Adipocyte (in vitro differentiated cells): ENCODE measurements around the gene CFAP57.

Experiments
- DNase-seq: peaks from one replicate; pipeline ENCODE4 v3.0.0-alpha.2; 2015; ENCODE audit warnings: low read depth
- H3K27me3 ChIP-seq: replicated peaks from 2 replicates; pipeline ENCODE4 v1.7.0; 2013; ENCODE audit warnings: mild to moderate bottlenecking, low read length, moderate library complexity; ENCODE audit not compliant: control insufficient read depth, insufficient read depth
- H3K36me3 ChIP-seq: 2 replicates; pipeline ENCODE4 v1.7.0; 2013; ENCODE audit warnings: low read length, mild to moderate bottlenecking, moderate library complexity; ENCODE audit not compliant: control insufficient read depth, insufficient read depth, severe bottlenecking
- H3K4me1 ChIP-seq: 2 replicates; pipeline ENCODE4 v1.7.0; 2013; ENCODE audit warnings: mild to moderate bottlenecking, low read length, moderate library complexity; ENCODE audit not compliant: control insufficient read depth, insufficient read depth
- H3K4me3 ChIP-seq: 2 replicates; pipeline ENCODE4 v1.7.0; 2013; ENCODE audit warnings: mild to moderate bottlenecking, low read length, moderate library complexity
- H3K9ac ChIP-seq: 2 replicates; pipeline ENCODE4 v1.7.0; 2013; ENCODE audit warnings: mild to moderate bottlenecking, low read length, moderate library complexity
- H3K9me3 ChIP-seq: 2 replicates; pipeline ENCODE4 v1.7.0; 2013; ENCODE audit warnings: mild to moderate bottlenecking, low read length, moderate library complexity; ENCODE audit not compliant: control insufficient read depth

CFAP57 gene

GRCh38 chr1:43256675-43257570, 84.8 kb downstream of the CFAP57 start:
- Histone ChIP-seq H3K4me3 (no peak overlapping the region), H3K9ac (no peak overlapping the region), H3K36me3 (no peaks in the 10 kb centered on the region), H3K9me3 (no peaks in the 10 kb centered on the region), H3K4me1 (peaks cover 6% of the 10 kb centered on the region), H3K27me3 (peaks cover 8% of the 10 kb centered on the region)
- DNase-seq = no peak

GRCh38 chr1:43258370-43258769, 86.2 kb downstream of the CFAP57 start:
- no peak for DNase-seq
- H3K4me1 ChIP-seq = peaks cover 6% of the 10 kb centered on the region
- H3K9ac ChIP-seq = no peak overlapping the region
- H3K27me3 ChIP-seq = peaks cover 2% of the 10 kb centered on the region
- no peaks in the 10 kb centered on the region for H3K9me3 ChIP-seq
- no peak overlapping the region for H3K4me3 ChIP-seq
- H3K36me3 ChIP-seq = no peaks in the 10 kb centered on the region

DNA sequence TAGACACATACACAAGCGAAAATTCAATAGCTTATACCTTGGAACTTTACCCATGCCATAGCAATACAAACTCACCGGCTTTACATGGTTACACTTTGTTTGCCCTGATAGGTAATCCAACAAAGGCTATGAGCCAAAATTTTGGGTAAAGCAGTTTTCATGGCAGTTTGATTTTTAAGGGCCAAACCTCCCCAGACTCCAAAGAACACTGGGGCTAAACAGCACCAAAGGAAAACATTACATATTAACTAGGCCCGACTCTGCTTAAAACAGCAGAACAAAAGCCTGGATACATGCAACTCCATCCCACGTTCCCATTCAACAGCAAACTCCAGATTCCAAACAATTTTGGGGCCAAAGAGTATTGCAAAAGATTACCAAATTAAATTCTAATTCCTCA, 93.3 kb downstream of the CFAP57 start:
- no peak for DNase-seq
- H3K36me3 ChIP-seq = no peaks in the 10 kb centered on the region
- H3K27me3 ChIP-seq = no peaks in the 10 kb centered on the region
- no peak overlapping the region for H3K4me3 ChIP-seq
- no peak overlapping the region for H3K9ac ChIP-seq
- H3K4me1 ChIP-seq = peaks cover 11% of the 10 kb centered on the region
- H3K9me3 ChIP-seq = no peaks in the 10 kb centered on the region

DNA sequence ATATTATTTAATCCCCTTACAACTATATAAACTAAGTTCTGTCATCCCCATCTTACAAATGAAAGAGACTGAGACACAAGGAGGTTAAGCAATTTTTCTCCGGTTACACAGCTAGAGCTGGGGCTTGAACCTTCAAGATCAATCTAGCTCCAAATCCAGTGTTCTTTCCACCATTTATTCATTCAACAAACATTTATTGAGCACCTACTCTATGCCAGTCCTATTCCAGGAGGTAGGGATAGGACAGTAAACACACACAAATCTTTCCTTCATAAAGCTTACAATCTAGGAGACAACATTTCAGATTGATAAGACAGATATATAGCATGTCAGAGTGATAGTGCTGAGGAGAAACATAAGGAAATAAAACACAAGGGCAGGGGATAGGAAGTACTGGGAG, 94.8 kb downstream of the CFAP57 start:
- H3K4me3 ChIP-seq = no peak overlapping the region
- peaks cover 11% of the 10 kb centered on the region for H3K4me1 ChIP-seq
- H3K9me3 ChIP-seq = no peaks in the 10 kb centered on the region
- peaks cover 6% of the 10 kb centered on the region for H3K27me3 ChIP-seq
- DNase-seq = no peak
- H3K36me3 ChIP-seq = no peaks in the 10 kb centered on the region
- no peak overlapping the region for H3K9ac ChIP-seq

DNA sequence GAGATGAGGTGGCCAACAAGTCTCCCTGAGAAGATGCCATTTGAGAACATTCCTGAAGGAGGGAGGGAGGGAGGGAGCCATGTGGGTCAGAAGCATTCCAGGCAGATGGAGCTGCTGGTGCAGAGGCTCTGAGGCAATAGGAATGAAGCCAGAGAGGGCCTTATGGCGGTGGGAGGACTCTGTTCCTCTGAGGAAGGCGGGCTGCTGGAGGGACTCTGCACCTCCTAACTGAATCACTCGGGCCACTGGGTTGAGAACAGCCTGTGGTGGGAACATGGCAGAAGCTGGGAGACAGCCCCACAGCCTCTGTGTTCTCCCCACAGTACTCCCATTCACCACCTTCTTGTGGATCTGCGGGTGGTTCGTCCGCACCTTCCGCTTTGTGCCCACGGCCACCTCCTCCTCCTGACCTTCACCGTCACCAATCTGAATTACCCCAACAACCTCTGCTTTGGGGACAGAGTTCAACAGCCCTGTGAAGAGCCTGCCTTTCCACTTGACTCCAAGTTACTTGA, 95.2 kb downstream of the CFAP57 start:
- Histone ChIP-seq H3K27me3 (peaks cover 9% of the 10 kb centered on the region), H3K9me3 (no peaks in the 10 kb centered on the region), H3K4me1 (peaks cover 11% of the 10 kb centered on the region), H3K9ac (no peak overlapping the region), H3K4me3 (no peak overlapping the region), H3K36me3 (no peaks in the 10 kb centered on the region)
- DNase-seq = peak; percentile 84

- no peak overlapping the region for H3K9ac ChIP-seq
- H3K36me3 ChIP-seq = no peaks in the 10 kb centered on the region
- no peaks in the 10 kb centered on the region for H3K9me3 ChIP-seq
- peaks cover 11% of the 10 kb centered on the region for H3K4me1 ChIP-seq
- peaks cover 12% of the 10 kb centered on the region for H3K27me3 ChIP-seq
- no peak for DNase-seq
- no peak overlapping the region for H3K4me3 ChIP-seq
Observed at GRCh38 chr1:43267818-43268425, 95.8 kb downstream of the CFAP57 start.

DNA sequence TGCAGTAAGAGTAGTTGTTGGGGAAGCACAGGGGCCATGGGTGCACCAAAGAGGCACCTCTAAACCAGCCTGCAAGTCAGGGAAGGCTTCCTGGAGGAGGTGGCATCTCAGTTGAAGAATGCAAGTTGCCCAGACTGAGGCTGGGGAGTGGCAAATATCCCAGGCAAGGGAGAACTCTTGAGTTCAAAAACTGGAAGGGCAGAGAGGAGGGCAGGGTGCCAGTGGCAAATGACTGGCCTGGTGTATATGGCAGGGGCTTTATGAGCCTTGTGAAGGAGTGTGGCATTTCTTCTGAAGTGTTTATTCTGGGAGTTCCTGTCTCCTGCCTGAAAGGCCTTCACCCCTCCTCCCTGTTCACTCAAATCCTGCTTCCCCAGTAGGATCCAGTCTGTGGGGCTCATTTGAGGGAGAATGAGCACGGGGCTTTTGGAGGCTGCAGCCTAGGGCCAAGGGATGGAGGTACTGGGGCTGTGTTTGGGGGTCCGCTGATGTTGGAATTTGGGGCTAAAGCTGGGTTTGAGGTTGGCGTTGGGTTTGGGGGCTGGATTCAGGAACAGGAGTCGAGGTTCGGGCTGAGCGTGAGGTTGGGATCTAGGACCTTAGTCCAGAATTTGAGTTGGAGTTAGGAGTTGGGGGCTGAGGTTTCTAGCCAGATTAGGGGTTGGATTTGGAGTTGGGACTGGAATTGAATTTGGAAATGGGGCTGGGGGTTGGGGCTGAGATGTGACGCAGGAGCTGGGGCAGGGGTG, 97.7 kb downstream of the CFAP57 start, which contains the start of gene TMEM125:
TMEM125 (plus strand) TSS at position 357 of the 749 bp plus-strand sequence. CDS start 2,740 bp downstream, outside the sequence.
- H3K27me3 ChIP-seq = peaks cover 12% of the 10 kb centered on the region
- H3K36me3 ChIP-seq = no peaks in the 10 kb centered on the region
- no peak within 1 kb of the TSS for H3K9ac ChIP-seq
- peaks cover 11% of the 10 kb centered on the region for H3K4me1 ChIP-seq
- H3K4me3 ChIP-seq = no peak within 1 kb of the TSS
- DNase-seq = no peak
- H3K9me3 ChIP-seq = no peaks in the 10 kb centered on the region

GRCh38 chr1:43270421-43271095, 98.4 kb downstream of the CFAP57 start:
- no peak overlapping the region for H3K4me3 ChIP-seq
- no peaks in the 10 kb centered on the region for H3K36me3 ChIP-seq
- H3K9me3 ChIP-seq = no peaks in the 10 kb centered on the region
- H3K4me1 ChIP-seq = peaks cover 11% of the 10 kb centered on the region
- DNase-seq = no peak
- H3K9ac ChIP-seq = no peak overlapping the region
- peaks cover 12% of the 10 kb centered on the region for H3K27me3 ChIP-seq

GRCh38 chr1:43271186-43272118, 99.3 kb downstream of the CFAP57 start:
- H3K4me1 ChIP-seq = peaks cover 11% of the 10 kb centered on the region
- H3K9ac ChIP-seq = no peak overlapping the region
- H3K4me3 ChIP-seq = no peak overlapping the region
- H3K36me3 ChIP-seq = no peaks in the 10 kb centered on the region
- H3K27me3 ChIP-seq = peaks cover 12% of the 10 kb centered on the region
- H3K9me3 ChIP-seq = no peaks in the 10 kb centered on the region
- no peak for DNase-seq

GRCh38 chr1:43272161-43272560, 100.0 kb downstream of the CFAP57 start:
- H3K9me3 ChIP-seq = no peaks in the 10 kb centered on the region
- H3K4me3 ChIP-seq = no peak overlapping the region
- peaks cover 16% of the 10 kb centered on the region for H3K27me3 ChIP-seq
- H3K9ac ChIP-seq = no peak overlapping the region
- H3K36me3 ChIP-seq = no peaks in the 10 kb centered on the region
- no peak for DNase-seq
- peaks cover 7% of the 10 kb centered on the region for H3K4me1 ChIP-seq
